CD14-positive monocyte (primary cell): Measurements from ENCODE around the gene SYTL2. TPM values are rescaled to one million over a fixed set of nuclear protein-coding genes. Genes with fewer than 3 reads are reported as not detected.

Source experiments
- DNase-seq, 3 donors: peaks; one replicate each; pipeline ENCODE4 v3.0.0-alpha.2; 2011 to 2022
- H2AFZ ChIP-seq: 2 replicates; pipeline ENCODE4 v1.6.0; 2012; ENCODE audit warnings: mild to moderate bottlenecking, low read depth, low read length, inconsistent platforms; ENCODE audit not compliant: insufficient read depth, poor library complexity, severe bottlenecking
- H3K27ac ChIP-seq, 2 donors: 1 replicate in 1 of 2; 2 replicates in 1 of 2; pipeline ENCODE4 v1.5.1; 2012 to 2013; ENCODE audit warnings: low read length in 2 of 2, control low read depth in 1 of 2, inconsistent platforms in 1 of 2, low read depth in 1 of 2, mild to moderate bottlenecking in 1 of 2
- H3K27me3 ChIP-seq, 2 donors: one replicate each; pipeline versions ENCODE4 v1.6.0 to v1.6.1; 2011 to 2013; ENCODE audit warnings: low read length in 2 of 2; ENCODE audit not compliant: control insufficient read depth in 2 of 2, insufficient read depth in 2 of 2
- H3K36me3 ChIP-seq, 2 donors: replicated peaks in 1 of 2; 1 replicate in 1 of 2; 2 replicates in 1 of 2; pipeline versions ENCODE4 v1.5.1 to v1.6.1; 2012 to 2013; ENCODE audit warnings: low read length in 2 of 2, control low read depth in 1 of 2, inconsistent platforms in 1 of 2, mild to moderate bottlenecking in 1 of 2; ENCODE audit not compliant: insufficient read depth in 2 of 2, control insufficient read depth in 1 of 2
- H3K4me1 ChIP-seq, 2 donors: 1 replicate in 1 of 2; 2 replicates in 1 of 2; pipeline versions ENCODE4 v1.5.1 to v1.6.1; 2012 to 2013; ENCODE audit warnings: low read length in 2 of 2, control low read depth in 1 of 2, inconsistent platforms in 1 of 2, mild to moderate bottlenecking in 1 of 2, moderate library complexity in 1 of 2; ENCODE audit not compliant: insufficient read depth in 2 of 2, control insufficient read depth in 1 of 2
- H3K4me2 ChIP-seq: replicated peaks from 2 replicates; pipeline ENCODE3; 2012; ENCODE audit warnings: low read length, moderate library complexity, mild to moderate bottlenecking; ENCODE audit not compliant: poor library complexity, severe bottlenecking; ENCODE audit errors: extremely low read depth
- H3K4me3 ChIP-seq, 3 experiments: fragments of 200-600 bp in 1 of 3; sonication (generic) in 1 of 3; replicated peaks in 1 of 3; 1 replicate in 2 of 3; 2 replicates in 1 of 3; pipeline ENCODE4 v1.5.1; 2011 to 2013; ENCODE audit warnings: low read length in 3 of 3, mild to moderate bottlenecking in 3 of 3, control low read depth in 2 of 3, low read depth in 2 of 3, inconsistent platforms in 1 of 3, moderate library complexity in 1 of 3
- H3K79me2 ChIP-seq: 2 replicates; pipeline ENCODE4 v1.6.0; 2012; ENCODE audit warnings: mild to moderate bottlenecking, control low read depth, inconsistent platforms, low read length, moderate library complexity; ENCODE audit not compliant: insufficient read depth
- H3K9ac ChIP-seq: 2 replicates; pipeline ENCODE4 v1.6.0; 2017; ENCODE audit warnings: low read length, mild to moderate bottlenecking; ENCODE audit not compliant: insufficient read depth, poor library complexity, severe bottlenecking
- H3K9me3 ChIP-seq, 2 donors: replicated peaks in 1 of 2; 1 replicate in 1 of 2; 2 replicates in 1 of 2; pipeline versions ENCODE4 v1.5.1 to v1.6.1; 2012 to 2013; ENCODE audit warnings: low read length in 2 of 2, control low read depth in 1 of 2; ENCODE audit not compliant: control insufficient read depth in 1 of 2, insufficient read depth in 1 of 2
- H4K20me1 ChIP-seq: 2 replicates; pipeline ENCODE4 v1.6.0; 2012; ENCODE audit warnings: mild to moderate bottlenecking, low read length, control low read depth, moderate library complexity; ENCODE audit not compliant: insufficient read depth
- H3K27ac Mint-ChIP-seq, 7 donors: one replicate each; pipeline ENCODE4 v1.8.0; 2020; ENCODE audit warnings: mild to moderate bottlenecking in 7 of 7, mixed read lengths in 7 of 7, moderate library complexity in 6 of 7, inconsistent platforms in 2 of 7
- H3K27me3 Mint-ChIP-seq, 3 donors: one replicate each; pipeline ENCODE4 v1.8.0; 2021 to 2022; ENCODE audit warnings: low read depth in 3 of 3, mild to moderate bottlenecking in 3 of 3, mixed read lengths in 3 of 3, moderate library complexity in 3 of 3, inconsistent platforms in 1 of 3
- H3K36me3 Mint-ChIP-seq, 2 donors: one replicate each; pipeline ENCODE4 v1.8.0; 2020; ENCODE audit warnings: mixed read lengths in 2 of 2, inconsistent platforms in 1 of 2, mild to moderate bottlenecking in 1 of 2
- H3K4me1 Mint-ChIP-seq: one replicate; pipeline ENCODE4 v1.8.0; 2020; ENCODE audit warnings: mild to moderate bottlenecking, mixed read lengths
- H3K4me3 Mint-ChIP-seq, 2 donors: one replicate each; pipeline ENCODE4 v1.8.0; 2020; ENCODE audit warnings: mild to moderate bottlenecking in 2 of 2, mixed read lengths in 2 of 2, moderate library complexity in 1 of 2
- H3K9me3 Mint-ChIP-seq, 7 donors: one replicate each; pipeline ENCODE4 v1.8.0; 2020 to 2022; ENCODE audit warnings: mixed read lengths in 7 of 7, mild to moderate bottlenecking in 6 of 7, moderate library complexity in 6 of 7, inconsistent platforms in 2 of 7
- WGBS: methylation state at CpG from one replicate; pipeline ENCODE4 v1.1.5; 2013; ENCODE audit warnings: missing lambda C conversion rate; ENCODE audit not compliant: insufficient coverage; 5-methylcytosine and 5-hydroxymethylcytosine counted together
- intact Hi-C, 2 donors: fragments of 100-400 bp; cut with micrococcal nuclease; formaldehyde crosslinking; loops; one replicate each; pipeline versions ENCODE4 v1.15.0 to v1.15.1; 2023
- polyA plus RNA-seq, 3 donors: library from polyadenylated mRNA; depleted of rRNA in 1 of 3; unstranded in 2 of 3; stranded (reverse) in 1 of 3; fragments of 300-500 nt in 2 of 3; fragments of >200 nt in 1 of 3; fragmentation: Illumina TruSeq in 2 of 3; gene quantifications; 1 replicate in 2 of 3; 2 replicates in 1 of 3; pipeline ENCODE4 v1.2.3, GENCODE V29; 2012 to 2021
- TF ChIP-seq, protein P1 (sequence below): fragments of 200-600 bp; IDR thresholded peaks from one replicate; pipeline ENCODE4 v1.8.0; 2022; ENCODE audit warnings: antibody characterized with exemption, mild to moderate bottlenecking

Gene SYTL2
- polyA plus RNA-seq, 3 donors = 0.30 to 0.48 (median 0.34) TPM

DNA sequence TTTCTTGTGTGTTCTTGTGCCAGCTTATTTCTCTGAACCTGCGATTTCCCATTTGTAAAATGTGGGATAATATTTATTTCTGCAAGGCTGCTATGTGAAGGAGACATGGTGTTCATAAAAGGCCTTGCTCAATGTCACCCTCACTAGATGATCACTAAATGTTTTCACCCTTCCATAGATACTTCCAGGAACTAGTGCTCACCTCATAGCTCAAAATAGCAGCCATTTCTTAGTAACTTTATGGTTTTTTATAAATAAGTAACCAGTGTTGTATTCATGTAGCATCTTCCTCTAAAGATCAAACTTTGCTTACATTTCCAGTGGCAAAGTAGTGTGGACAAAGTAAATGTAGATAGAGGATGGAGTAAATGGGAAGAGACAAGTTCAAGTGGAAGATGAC, 23.8 kb downstream of the SYTL2 start:
- Histone ChIP-seq H3K79me2 (no peaks in the 10 kb centered on the region), H3K9me3 (peaks cover 0 to 2% of the 10 kb centered on the region in 2 donors), H3K27ac (no peak overlapping the region), H3K4me1 (no peaks in the 10 kb centered on the region), H4K20me1 (no peaks in the 10 kb centered on the region), H3K9ac (no peak overlapping the region), H3K36me3 (no peaks in the 10 kb centered on the region), H2AFZ (no peak overlapping the region), H3K27me3 (no peaks in the 10 kb centered on the region), H3K4me2 (no peak overlapping the region), H3K4me3 (no peak overlapping the region)
- no peak overlapping the region for H3K27ac Mint-ChIP-seq
- no CpG with 5 or more reads among the region's 1 CpG for WGBS
- H3K9me3 Mint-ChIP-seq = peaks cover 0 to 12% (median 5%) of the 10 kb centered on the region in 7 donors
- intact Hi-C loops = no loop called here
- H3K36me3 Mint-ChIP-seq = no peaks in the 10 kb centered on the region
- TF ChIP-seq, protein P1, sequence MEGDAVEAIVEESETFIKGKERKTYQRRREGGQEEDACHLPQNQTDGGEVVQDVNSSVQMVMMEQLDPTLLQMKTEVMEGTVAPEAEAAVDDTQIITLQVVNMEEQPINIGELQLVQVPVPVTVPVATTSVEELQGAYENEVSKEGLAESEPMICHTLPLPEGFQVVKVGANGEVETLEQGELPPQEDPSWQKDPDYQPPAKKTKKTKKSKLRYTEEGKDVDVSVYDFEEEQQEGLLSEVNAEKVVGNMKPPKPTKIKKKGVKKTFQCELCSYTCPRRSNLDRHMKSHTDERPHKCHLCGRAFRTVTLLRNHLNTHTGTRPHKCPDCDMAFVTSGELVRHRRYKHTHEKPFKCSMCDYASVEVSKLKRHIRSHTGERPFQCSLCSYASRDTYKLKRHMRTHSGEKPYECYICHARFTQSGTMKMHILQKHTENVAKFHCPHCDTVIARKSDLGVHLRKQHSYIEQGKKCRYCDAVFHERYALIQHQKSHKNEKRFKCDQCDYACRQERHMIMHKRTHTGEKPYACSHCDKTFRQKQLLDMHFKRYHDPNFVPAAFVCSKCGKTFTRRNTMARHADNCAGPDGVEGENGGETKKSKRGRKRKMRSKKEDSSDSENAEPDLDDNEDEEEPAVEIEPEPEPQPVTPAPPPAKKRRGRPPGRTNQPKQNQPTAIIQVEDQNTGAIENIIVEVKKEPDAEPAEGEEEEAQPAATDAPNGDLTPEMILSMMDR = no peak
- peaks cover 0 to 2% (median 0%) of the 10 kb centered on the region in 3 donors for H3K27me3 Mint-ChIP-seq
- no peak for DNase-seq
- no peak overlapping the region for H3K4me3 Mint-ChIP-seq
- peaks cover 3% of the 10 kb centered on the region for H3K4me1 Mint-ChIP-seq

DNA sequence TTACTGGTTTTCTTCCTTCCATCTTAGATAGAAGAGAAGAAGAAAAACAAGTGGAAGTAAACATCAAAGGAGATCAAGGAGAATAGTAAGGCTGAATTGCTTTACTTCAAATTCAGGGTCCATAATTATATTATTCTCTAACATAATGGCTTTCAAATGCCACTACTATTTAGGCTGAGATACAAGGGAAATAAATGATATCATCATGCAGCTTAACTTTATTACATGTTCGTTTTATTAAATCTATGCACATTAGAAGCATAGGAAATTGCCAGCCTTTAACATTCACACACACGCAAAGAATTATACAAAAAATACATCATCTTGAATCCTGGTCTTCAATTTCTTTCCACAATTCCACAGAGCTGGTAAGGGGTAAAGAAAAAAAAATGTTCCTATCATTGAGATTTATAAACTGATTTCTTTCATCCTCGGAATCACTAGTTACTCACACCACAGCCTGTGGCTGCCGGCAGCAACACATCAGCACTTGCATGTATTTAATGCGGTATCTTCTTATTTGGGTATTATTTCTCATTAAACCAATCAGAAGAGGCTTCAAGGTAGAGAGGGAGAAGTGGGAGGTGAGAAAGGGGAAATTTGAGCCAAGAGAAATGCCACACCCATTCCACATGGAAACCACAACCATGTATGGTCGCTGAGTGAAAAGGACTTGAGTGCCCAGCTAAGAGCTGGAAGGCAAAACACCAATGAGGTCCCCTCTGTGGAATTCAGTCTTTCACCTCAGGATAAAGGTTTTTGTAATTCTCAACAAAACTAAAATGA, 26.3 kb downstream of the SYTL2 start:
- peaks cover 12% of the 10 kb centered on the region for H3K4me1 Mint-ChIP-seq
- Histone ChIP-seq H3K27me3 (no peaks in the 10 kb centered on the region), H4K20me1 (no peaks in the 10 kb centered on the region), H3K36me3 (no peaks in the 10 kb centered on the region), H3K79me2 (no peaks in the 10 kb centered on the region), H3K9me3 (peaks cover 0 to 7% of the 10 kb centered on the region in 2 donors), H3K9ac (no peak overlapping the region), H3K4me2 (no peak overlapping the region), H3K4me3 (no peak overlapping the region), H3K4me1 (no peaks in the 10 kb centered on the region), H3K27ac (no peak overlapping the region), H2AFZ (no peak overlapping the region)
- H3K27me3 Mint-ChIP-seq = peaks cover 0 to 3% (median 0%) of the 10 kb centered on the region in 3 donors
- intact Hi-C loops = no loop called here
- no peak overlapping the region for H3K27ac Mint-ChIP-seq
- peaks cover 0 to 18% (median 8%) of the 10 kb centered on the region in 7 donors for H3K9me3 Mint-ChIP-seq
- no peaks in the 10 kb centered on the region for H3K36me3 Mint-ChIP-seq
- DNase-seq = no peak
- no CpG with 5 or more reads among the region's 6 CpGs for WGBS
- no peak overlapping the region for H3K4me3 Mint-ChIP-seq
- TF ChIP-seq, protein P1 = no peak
